DND-41 (cell line): ENCODE measurements around the gene MTARC2.

Experiments
- CTCF ChIP-seq: IDR thresholded peaks from 2 replicates; pipeline ENCODE4 v1.5.1; 2012; ENCODE audit warnings: borderline replicate concordance, low read length, moderate library complexity, mild to moderate bottlenecking; ENCODE audit not compliant: poor library complexity, severe bottlenecking; ENCODE audit errors: extremely low read depth
- EZH2 ChIP-seq: IDR thresholded peaks from 3 replicates; pipeline ENCODE4 v1.6.1; 2012; ENCODE audit warnings: borderline replicate concordance, low read depth, mild to moderate bottlenecking, moderate library complexity, low read length, inconsistent platforms; ENCODE audit not compliant: severe bottlenecking

GRCh38 chr1:220699044-220699443 is 49.1 kb upstream of the MTARC2 start:
- no peak for TF ChIP-seq EZH2
- TF ChIP-seq CTCF = no peak
